Liver (tissue), 3 donors: ENCODE results near the gene ADARB1.

Source experiments
- CTCF ChIP-seq: fragments of 150-350 bp; IDR thresholded peaks from 2 replicates; pipeline ENCODE4 v1.5.1; 2017; ENCODE audit warnings: improper control_type of control experiment, low read depth, low read length; ENCODE audit not compliant: missing input control
- TAF1 ChIP-seq: conservative IDR thresholded peaks from 2 replicates; pipeline ENCODE4 v1.6.1; 2016; ENCODE audit warnings: antibody characterized with exemption, mild to moderate bottlenecking
- donor health status: healthy.
- donor health status: healthy.

GRCh38 chr21:45030682-45031570, 43.5 kb upstream of the ADARB1 start:
- no peak for TF ChIP-seq TAF1
- no peak for TF ChIP-seq CTCF
